Chondrocyte (in vitro differentiated cells): ENCODE data around the gene ARHGDIG. TPM values are rescaled to one million over a fixed set of nuclear protein-coding genes. Genes with fewer than 3 reads are reported as not detected.

Experiments used
- DNase-seq: peaks from one replicate; pipeline ENCODE4 v3.0.0; 2021; ENCODE audit warnings: mixed read lengths, low spot score
- H3K27ac Mint-ChIP-seq: one replicate; pipeline ENCODE4 v1.8.0; 2021; ENCODE audit warnings: mild to moderate bottlenecking, moderate library complexity, mixed read lengths; ENCODE audit not compliant: unreplicated experiment
- H3K27me3 Mint-ChIP-seq: 2 replicates; pipeline ENCODE4 v1.8.0; 2021; ENCODE audit warnings: low read depth, mixed read lengths
- H3K36me3 Mint-ChIP-seq: 2 replicates; pipeline ENCODE4 v1.8.0; 2021; ENCODE audit warnings: low read depth, mixed read lengths
- H3K4me1 Mint-ChIP-seq: 2 replicates; pipeline ENCODE4 v1.8.0; 2021; ENCODE audit warnings: low read depth, mild to moderate bottlenecking, mixed read lengths
- H3K4me3 Mint-ChIP-seq: one replicate; pipeline ENCODE4 v1.8.0; 2021; ENCODE audit warnings: mild to moderate bottlenecking, moderate library complexity, mixed read lengths; ENCODE audit not compliant: unreplicated experiment
- H3K9me3 Mint-ChIP-seq: 2 replicates; pipeline ENCODE4 v1.8.0; 2021; ENCODE audit warnings: low read depth, mixed read lengths
- total RNA-seq: library from RNA; stranded (reverse); gene quantifications from 3 replicates; pipeline ENCODE4 v1.2.1, GENCODE V29; 2021
- TF ChIP-seq, protein P1 (sequence below): fragments of 200-600 bp; sonication (generic); IDR thresholded peaks from 2 replicates; pipeline ENCODE4 v1.5.0; 2021; ENCODE audit warnings: antibody characterized with exemption, mild to moderate bottlenecking, moderate library complexity

ARHGDIG gene
- total RNA-seq, 1 donor from 2014 or later = 4.0 TPM

GRCh38 chr16:318628-319027 lies 38.2 kb downstream of the ARHGDIG start:
- H3K4me1 Mint-ChIP-seq = no peaks in the 10 kb centered on the region
- H3K27ac Mint-ChIP-seq = no peak overlapping the region
- DNase-seq = no peak
- no peak overlapping the region for H3K4me3 Mint-ChIP-seq
- TF ChIP-seq, protein P1, sequence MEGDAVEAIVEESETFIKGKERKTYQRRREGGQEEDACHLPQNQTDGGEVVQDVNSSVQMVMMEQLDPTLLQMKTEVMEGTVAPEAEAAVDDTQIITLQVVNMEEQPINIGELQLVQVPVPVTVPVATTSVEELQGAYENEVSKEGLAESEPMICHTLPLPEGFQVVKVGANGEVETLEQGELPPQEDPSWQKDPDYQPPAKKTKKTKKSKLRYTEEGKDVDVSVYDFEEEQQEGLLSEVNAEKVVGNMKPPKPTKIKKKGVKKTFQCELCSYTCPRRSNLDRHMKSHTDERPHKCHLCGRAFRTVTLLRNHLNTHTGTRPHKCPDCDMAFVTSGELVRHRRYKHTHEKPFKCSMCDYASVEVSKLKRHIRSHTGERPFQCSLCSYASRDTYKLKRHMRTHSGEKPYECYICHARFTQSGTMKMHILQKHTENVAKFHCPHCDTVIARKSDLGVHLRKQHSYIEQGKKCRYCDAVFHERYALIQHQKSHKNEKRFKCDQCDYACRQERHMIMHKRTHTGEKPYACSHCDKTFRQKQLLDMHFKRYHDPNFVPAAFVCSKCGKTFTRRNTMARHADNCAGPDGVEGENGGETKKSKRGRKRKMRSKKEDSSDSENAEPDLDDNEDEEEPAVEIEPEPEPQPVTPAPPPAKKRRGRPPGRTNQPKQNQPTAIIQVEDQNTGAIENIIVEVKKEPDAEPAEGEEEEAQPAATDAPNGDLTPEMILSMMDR = peak; percentile 37
- H3K27me3 Mint-ChIP-seq = no peaks in the 10 kb centered on the region
- H3K9me3 Mint-ChIP-seq = no peaks in the 10 kb centered on the region
- peaks cover 3% of the 10 kb centered on the region for H3K36me3 Mint-ChIP-seq

GRCh38 chr16:320206-320605 lies 39.8 kb downstream of the ARHGDIG start:
- Mint-ChIP-seq H3K27me3 (no peaks in the 10 kb centered on the region), H3K9me3 (no peaks in the 10 kb centered on the region), H3K4me3 (no peak overlapping the region), H3K27ac (no peak overlapping the region), H3K36me3 (peaks cover 1% of the 10 kb centered on the region), H3K4me1 (no peaks in the 10 kb centered on the region)
- TF ChIP-seq, protein P1 = no peak
- no peak for DNase-seq

GRCh38 chr16:321532-321931 lies 41.1 kb downstream of the ARHGDIG start:
- Mint-ChIP-seq H3K4me3 (no peak overlapping the region), H3K36me3 (peaks cover 1% of the 10 kb centered on the region), H3K9me3 (no peaks in the 10 kb centered on the region), H3K27ac (no peak overlapping the region), H3K4me1 (no peaks in the 10 kb centered on the region), H3K27me3 (no peaks in the 10 kb centered on the region)
- DNase-seq = no peak
- TF ChIP-seq, protein P1 = no peak

GRCh38 chr16:322476-323143 lies 42.2 kb downstream of the ARHGDIG start:
- Mint-ChIP-seq H3K9me3 (no peaks in the 10 kb centered on the region), H3K36me3 (peaks cover 1% of the 10 kb centered on the region), H3K27me3 (no peaks in the 10 kb centered on the region), H3K4me3 (no peak overlapping the region), H3K4me1 (peaks cover 7% of the 10 kb centered on the region), H3K27ac (no peak overlapping the region)
- TF ChIP-seq, protein P1 = no peak
- no peak for DNase-seq

DNA sequence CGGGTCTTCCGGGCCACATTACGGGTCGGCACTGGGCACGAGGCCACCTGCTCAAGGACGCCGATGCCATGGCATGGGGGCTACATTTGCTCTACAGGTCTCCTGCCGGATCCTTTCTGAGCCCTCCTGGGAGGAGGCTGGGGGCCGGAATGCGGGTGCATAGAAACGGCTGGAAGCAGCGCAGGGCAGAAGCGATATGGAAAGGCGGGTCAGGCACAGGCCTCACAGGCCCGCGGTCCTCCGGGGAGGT lies 43.7 kb downstream of the ARHGDIG start:
- H3K36me3 Mint-ChIP-seq = no peaks in the 10 kb centered on the region
- H3K27me3 Mint-ChIP-seq = no peaks in the 10 kb centered on the region
- no peaks in the 10 kb centered on the region for H3K9me3 Mint-ChIP-seq
- peaks cover 10% of the 10 kb centered on the region for H3K4me1 Mint-ChIP-seq
- DNase-seq = no peak
- H3K4me3 Mint-ChIP-seq = no peak overlapping the region
- TF ChIP-seq, protein P1 = no peak
- H3K27ac Mint-ChIP-seq = no peak overlapping the region
